HepG2 (cell line): ENCODE measurements around the gene AGBL1. TPM values are rescaled to one million over a fixed set of nuclear protein-coding genes. Genes with fewer than 3 reads are reported as not detected.

Experiments used
- ATAC-seq: fragments of 200-7000 bp; cut with Tn5 transposase; 3 replicates; pipeline ENCODE4 v1.9.1; 2020; ENCODE audit warnings: mild to moderate bottlenecking, moderate library complexity
- BruUV-seq: library from RNA; stranded (reverse); fragments of 400-500 nt; replicated peaks from 2 replicates; lab custom pipeline; 2021; lab: Mats Ljungman, UMichigan
- CTCF ChIA-PET: fragments of 300-600 bp; formaldehyde crosslinking; extraction: SDS; loops from one replicate; lab custom pipeline; 2021; ENCODE audit warnings: low total read pairs, inconsistent platforms, low intra/inter-chr PET ratio; lab: Yijun Ruan, JAX
- POLR2A ChIA-PET: fragments of 350-600 bp; sonication (Branson Sonifier 250); formaldehyde crosslinking; loops from one replicate; lab custom pipeline; 2020; ENCODE audit warnings: antibody characterized with exemption, inconsistent platforms; lab: Yijun Ruan, JAX
- DNase-seq: peaks from one replicate; pipeline ENCODE4 v3.0.0-alpha.2; 2015; ENCODE audit warnings: low spot score
- FAIRE-seq: peaks from 3 replicates; lab custom pipeline; 2011; peaks lifted over from hg19 to GRCh38; lab: Jason Lieb, UNC
- H2AFZ ChIP-seq: one replicate; pipeline ENCODE4 v1.6.1; 2011; ENCODE audit warnings: low read length, inconsistent platforms
- H3K27ac ChIP-seq: fragments of 300-600 bp; 3 replicates; pipeline ENCODE4 v1.8.0; 2011; ENCODE audit warnings: mixed run types, mild to moderate bottlenecking, mixed read lengths, low read length, inconsistent platforms; ENCODE audit not compliant: insufficient read depth; ENCODE audit errors: extremely low read length
- H3K27me3 ChIP-seq, 2 experiments: fragments of 200-600 bp in 1 of 2; 2 replicates in 1 of 2; 3 replicates in 1 of 2; pipeline versions ENCODE4 v1.6.0 to v1.8.0; 2011; ENCODE audit warnings: low read length in 2 of 2, mild to moderate bottlenecking in 2 of 2, moderate library complexity in 2 of 2, inconsistent platforms in 1 of 2; ENCODE audit not compliant: insufficient read depth in 2 of 2, control insufficient read depth in 1 of 2
- H3K36me3 ChIP-seq, 2 experiments: fragments of 200-600 bp in 1 of 2; replicated peaks in 1 of 2; 2 replicates in 1 of 2; 3 replicates in 1 of 2; pipeline versions ENCODE4 v1.5.1 to v1.8.0; 2011; ENCODE audit warnings: low read length in 2 of 2, inconsistent platforms in 1 of 2; ENCODE audit not compliant: insufficient read depth in 2 of 2, control insufficient read depth in 1 of 2
- H3K4me1 ChIP-seq: 2 replicates; pipeline ENCODE4 v1.5.1; 2012; ENCODE audit warnings: low read length, inconsistent platforms; ENCODE audit not compliant: insufficient read depth
- H3K4me2 ChIP-seq: 2 replicates; pipeline ENCODE4 v1.6.0; 2011; ENCODE audit warnings: low read depth, low read length, inconsistent platforms
- H3K4me3 ChIP-seq, 3 experiments: fragments of 200-600 bp in 1 of 3; sonication (generic), shearing (Covaris generic) in 1 of 3; replicated peaks in 1 of 3; 2 replicates each; pipeline ENCODE4 v1.5.1; 2011 to 2016; ENCODE audit warnings: low read length in 3 of 3, inconsistent platforms in 2 of 3, low read depth in 2 of 3, mild to moderate bottlenecking in 2 of 3, control low read depth in 1 of 3, mixed read lengths in 1 of 3; ENCODE audit not compliant: insufficient read depth in 1 of 3
- H3K79me2 ChIP-seq: one replicate; pipeline ENCODE4 v1.6.1; 2011; ENCODE audit warnings: low read length, inconsistent platforms; ENCODE audit not compliant: insufficient read depth
- H3K9ac ChIP-seq: 2 replicates; pipeline ENCODE4 v1.6.0; 2011; ENCODE audit warnings: mild to moderate bottlenecking, low read depth, low read length, inconsistent platforms; ENCODE audit not compliant: insufficient read depth
- H3K9me3 ChIP-seq: 2 replicates; pipeline ENCODE4 v1.5.1; 2012; ENCODE audit warnings: mild to moderate bottlenecking, low read length
- H4K20me1 ChIP-seq: 2 replicates; pipeline ENCODE4 v1.6.0; 2011; ENCODE audit warnings: inconsistent platforms, mild to moderate bottlenecking, low read length, moderate library complexity; ENCODE audit not compliant: insufficient read depth
- HOXD1 ChIP-seq: sonication (generic); formaldehyde crosslinking; IDR thresholded peaks from 2 replicates; pipeline ENCODE4 v1.5.0; 2020; ENCODE audit warnings: missing genetic modification reagents
- NR2C2 ChIP-seq: sonication (generic); formaldehyde crosslinking; IDR thresholded peaks from 2 replicates; pipeline ENCODE4 v1.4.0; 2020; ENCODE audit warnings: missing genetic modification reagents, mild to moderate bottlenecking, moderate library complexity, borderline replicate concordance
- SMAD1 ChIP-seq: sonication (generic); formaldehyde crosslinking; IDR thresholded peaks from 2 replicates; pipeline ENCODE4 v1.4.0; 2020; ENCODE audit warnings: missing genetic modification reagents, low read depth, mild to moderate bottlenecking, borderline replicate concordance
- ZNF3 ChIP-seq: IDR thresholded peaks from 2 replicates; pipeline ENCODE4 v1.7.0; 2017; ENCODE audit warnings: inconsistent platforms
- whole genome bisulfite sequencing: methylation state at CpG from one replicate; pipeline ENCODE4 v1.1.6; 2017; ENCODE audit warnings: low lambda C conversion rate; 5-methylcytosine and 5-hydroxymethylcytosine counted together
- in situ Hi-C: cut with HindIII; loops from 2 replicates; pipeline ENCODE4 v1.10.0; 2017; ENCODE audit warnings: low pct_unique_long_range_greater_than_20kb; ENCODE audit not compliant: extremely low pct_ligation_motif_present
- intact Hi-C: fragments of 100-400 bp; cut with micrococcal nuclease; formaldehyde crosslinking; loops from one replicate; pipeline ENCODE4 v1.10.0; 2022; ENCODE audit not compliant: unreplicated experiment
- polyA plus RNA-seq, 8 experiments: library from polyadenylated mRNA; depleted of rRNA in 3 of 8; stranded (reverse) in 7 of 8; unstranded in 1 of 8; fragments of >200 nt; fragmentation: Illumina TruSeq in 4 of 8; extraction: Trizol in 4 of 8; gene quantifications; 2 replicates each; pipeline versions ENCODE4 v1.2.1 to v1.2.3, GENCODE V29; 2011 to 2016; ENCODE audit warnings: low read depth in 4 of 8, missing spikeins in 1 of 8, mixed read lengths in 1 of 8; ENCODE audit not compliant: insufficient read depth in 1 of 8
- total RNA-seq, 5 experiments: library from RNA; depleted of rRNA; stranded (reverse); fragments of >200 nt; fragmentation: Illumina TruSeq; extraction: Trizol; gene quantifications; 2 replicates each; pipeline ENCODE4 v1.2.3, GENCODE V29; 2016; ENCODE audit warnings: low read depth in 1 of 5

AGBL1 gene
- total and polyA plus RNA-seq, 2 of the 13 experiments (the other 11 are each of a cell fraction or from before 2014, with no cell fraction given), result 0.01 TPM; not detected in 1

DNA sequence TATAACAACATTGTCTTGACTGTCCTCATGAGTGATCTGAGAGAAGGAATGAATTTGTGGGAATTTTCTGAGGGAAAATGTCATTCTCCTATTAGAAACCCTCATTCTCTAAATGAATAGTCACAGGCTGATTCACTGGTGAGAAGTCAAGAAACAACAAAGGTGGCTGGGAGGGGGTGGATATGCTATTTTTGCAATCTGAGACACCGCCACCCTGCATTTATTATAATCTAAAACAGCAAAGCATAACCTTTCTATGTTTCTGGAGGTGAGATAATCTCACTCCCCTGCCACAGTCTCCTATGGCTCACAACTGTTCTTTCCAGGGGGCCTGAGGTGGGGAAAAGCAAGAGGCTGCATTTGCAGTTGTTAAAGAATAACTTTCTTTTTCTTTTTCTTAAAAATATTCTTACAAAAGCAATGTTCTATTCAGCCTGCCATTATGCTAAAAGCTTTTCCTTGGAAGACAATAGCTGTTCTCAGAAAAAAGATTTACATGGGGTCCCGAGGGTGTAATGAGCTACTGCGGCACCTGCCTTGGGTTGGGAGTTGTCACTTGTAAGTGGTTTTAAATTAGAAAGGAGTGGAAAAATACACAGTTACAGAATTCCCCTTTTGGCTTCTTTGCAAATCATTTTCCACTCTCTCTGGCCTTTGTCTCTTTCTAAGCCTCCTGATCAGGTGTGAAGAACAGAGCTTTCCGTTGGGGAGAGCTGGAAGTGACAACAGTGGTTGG, 220.9 kb downstream of the AGBL1 start:
- ChIA-PET POLR2A (no interaction called here), CTCF (no interaction called here)
- Histone ChIP-seq H3K4me3 (no peak overlapping the region), H3K4me2 (no peak overlapping the region), H3K9me3 (peaks cover 4% of the 10 kb centered on the region; the same call in 1 of the 2 replicates), H3K27ac (no peak overlapping the region), H4K20me1 (no peaks in the 10 kb centered on the region), H3K27me3 (no peaks in the 10 kb centered on the region), H3K9ac (no peak overlapping the region)
- ATAC-seq (no peak), FAIRE-seq (no peak)
- 24% methylated on average over 4 of the region's 4 CpGs for WGBS
- TF ChIP-seq SMAD1 (CRISPR knock-in tag), result no peak
- no peak for TF ChIP-seq ZNF3 (CRISPR knock-in tag)
- TF ChIP-seq, all 625 proteins: peak for 0
- BruUV-seq, result no TSS peak
- Histone ChIP-seq H2AFZ (no peak overlapping the region), H3K4me1 (no peaks in the 10 kb centered on the region), H3K36me3 (no peaks in the 10 kb centered on the region), H3K79me2 (no peaks in the 10 kb centered on the region)
- intact Hi-C loops, result no loop called here
- no peak for DNase-seq
- in situ Hi-C loops, result no loop called here

DNA sequence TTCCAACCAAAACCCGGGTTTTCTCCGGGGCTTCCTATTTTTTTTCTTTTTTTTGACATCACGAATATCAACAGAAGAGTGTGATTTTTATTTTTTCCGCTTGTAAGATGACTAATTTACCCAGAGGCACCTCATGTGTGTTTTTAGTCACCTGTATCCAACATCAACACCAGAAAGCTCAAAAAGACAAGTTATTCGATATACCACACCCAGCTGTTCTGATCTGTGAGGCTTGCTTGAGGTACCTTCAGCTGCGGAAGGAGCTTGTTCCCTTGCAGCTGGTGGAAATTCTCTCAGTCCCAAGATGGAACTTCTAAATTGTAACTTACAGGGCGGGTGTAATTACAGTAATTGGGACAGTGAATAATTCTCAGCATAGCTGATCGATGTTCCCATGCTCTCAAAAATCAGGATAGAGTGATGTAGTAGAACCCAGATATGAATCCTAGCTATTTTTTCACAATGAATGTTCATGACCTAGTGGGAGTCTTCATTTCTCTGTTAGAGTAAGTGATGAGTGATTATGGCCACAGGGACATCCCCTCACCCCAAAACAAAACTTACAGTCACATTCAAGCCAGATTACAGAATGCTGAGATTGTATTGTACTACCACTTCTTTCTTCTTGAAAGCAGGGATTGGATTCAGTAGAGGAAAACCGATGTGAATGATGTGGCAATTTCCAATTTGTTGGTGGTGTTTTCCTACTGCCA, 232.1 kb downstream of the AGBL1 start:
- Histone ChIP-seq H3K4me1 (no peaks in the 10 kb centered on the region), H3K9me3 (peaks cover 37% of the 10 kb centered on the region), H3K36me3 (no peaks in the 10 kb centered on the region), H3K79me2 (no peaks in the 10 kb centered on the region), H4K20me1 (no peaks in the 10 kb centered on the region), H3K27me3 (no peaks in the 10 kb centered on the region), H3K27ac (no peak overlapping the region), H3K4me3 (no peak overlapping the region), H3K9ac (no peak overlapping the region), H2AFZ (no peak overlapping the region), H3K4me2 (no peak overlapping the region)
- TF ChIP-seq HOXD1 (CRISPR knock-in tag) (no peak), NR2C2 (CRISPR knock-in tag) (no peak)
- intact Hi-C loops, result no loop called here
- DNase-seq (no peak), FAIRE-seq (no peak), ATAC-seq (no peak)
- WGBS, result 2% methylated on average over 9 of the region's 9 CpGs
- ChIA-PET POLR2A (no interaction called here), CTCF (no interaction called here)
- in situ Hi-C loops, result no loop called here
- no TSS peak for BruUV-seq
